Trophoblast cell (in vitro differentiated cells and primary cell): ENCODE measurements around the gene HYAL2.
A peak's percentile ranks its signal among the peaks of the same experiment; 100 is the strongest.

ENCODE experiments used
- DNase-seq, 2 donors: peaks; one replicate each; pipeline ENCODE4 v3.0.0-alpha.2; 2016
- H2AFZ ChIP-seq: 2 replicates; pipeline ENCODE4 v1.6.1; 2013; ENCODE audit warnings: low read length, moderate library complexity, mild to moderate bottlenecking; ENCODE audit not compliant: insufficient read depth, poor library complexity
- H2AK5ac ChIP-seq: 2 replicates; pipeline ENCODE4 v1.6.1; 2013; ENCODE audit warnings: mild to moderate bottlenecking, low read length
- H2BK120ac ChIP-seq: 2 replicates; pipeline ENCODE4 v1.6.1; 2013; ENCODE audit warnings: low read length, mild to moderate bottlenecking, moderate library complexity; ENCODE audit not compliant: insufficient read depth, poor library complexity
- H2BK12ac ChIP-seq: 2 replicates; pipeline ENCODE4 v1.6.1; 2013; ENCODE audit warnings: mild to moderate bottlenecking, low read length, moderate library complexity
- H2BK5ac ChIP-seq: 2 replicates; pipeline ENCODE4 v1.6.1; 2013; ENCODE audit warnings: low read length, low read depth, moderate library complexity, mild to moderate bottlenecking; ENCODE audit not compliant: poor library complexity
- H3K14ac ChIP-seq: 2 replicates; pipeline ENCODE4 v1.6.1; 2013; ENCODE audit warnings: mild to moderate bottlenecking, low read length
- H3K18ac ChIP-seq: 2 replicates; pipeline ENCODE4 v1.6.1; 2013; ENCODE audit warnings: mild to moderate bottlenecking, low read length
- H3K23ac ChIP-seq: 2 replicates; pipeline ENCODE4 v1.6.1; 2013; ENCODE audit warnings: low read length
- H3K27ac ChIP-seq: 2 replicates; pipeline ENCODE4 v1.5.1; 2013; ENCODE audit warnings: low read depth, mild to moderate bottlenecking, inconsistent platforms, low read length, moderate library complexity
- H3K27me3 ChIP-seq: 2 replicates; pipeline ENCODE4 v1.6.1; 2013; ENCODE audit warnings: inconsistent platforms, mild to moderate bottlenecking, low read length, moderate library complexity; ENCODE audit not compliant: insufficient read depth
- H3K36me3 ChIP-seq, 2 experiments: 1 replicate in 1 of 2; 2 replicates in 1 of 2; pipeline ENCODE4 v1.6.1; 2013; ENCODE audit warnings: low read length in 2 of 2, mild to moderate bottlenecking in 2 of 2, moderate library complexity in 1 of 2; ENCODE audit not compliant: insufficient read depth in 2 of 2, control insufficient read depth in 1 of 2
- H3K4ac ChIP-seq: 2 replicates; pipeline ENCODE4 v1.6.1; 2013; ENCODE audit warnings: low read depth, mild to moderate bottlenecking, low read length, moderate library complexity
- H3K4me1 ChIP-seq, 2 experiments: 1 replicate in 1 of 2; 2 replicates in 1 of 2; pipeline ENCODE4 v1.6.1; 2013; ENCODE audit warnings: low read length in 2 of 2, mild to moderate bottlenecking in 2 of 2, moderate library complexity in 1 of 2; ENCODE audit not compliant: insufficient read depth in 2 of 2, control insufficient read depth in 1 of 2
- H3K4me2 ChIP-seq: 2 replicates; pipeline ENCODE4 v1.6.1; 2013; ENCODE audit warnings: inconsistent platforms, mild to moderate bottlenecking, low read length, moderate library complexity
- H3K4me3 ChIP-seq: 2 replicates; pipeline ENCODE4 v1.5.1; 2013; ENCODE audit warnings: mild to moderate bottlenecking, low read depth, low read length, inconsistent platforms
- H3K79me1 ChIP-seq: one replicate; pipeline ENCODE4 v1.6.1; 2013; ENCODE audit warnings: low read length
- H3K79me2 ChIP-seq: 2 replicates; pipeline ENCODE4 v1.6.1; 2013; ENCODE audit warnings: low read length, mild to moderate bottlenecking; ENCODE audit not compliant: control insufficient read depth, insufficient read depth, poor library complexity
- H3K9ac ChIP-seq: 2 replicates; pipeline ENCODE4 v1.6.1; 2013; ENCODE audit warnings: mild to moderate bottlenecking, low read length
- H3K9me3 ChIP-seq: 2 replicates; pipeline ENCODE4 v1.6.1; 2013; ENCODE audit warnings: low read depth, mild to moderate bottlenecking, control low read depth, inconsistent platforms, low read length; ENCODE audit not compliant: insufficient read depth
- H4K12ac ChIP-seq: 2 replicates; pipeline ENCODE4 v1.6.1; 2013; ENCODE audit warnings: low read depth, mild to moderate bottlenecking, low read length, moderate library complexity
- H4K8ac ChIP-seq: 2 replicates; pipeline ENCODE4 v1.6.1; 2013; ENCODE audit warnings: low read depth, mild to moderate bottlenecking, low read length, moderate library complexity
- H4K91ac ChIP-seq: one replicate; pipeline ENCODE4 v1.6.1; 2013; ENCODE audit warnings: low read depth, mild to moderate bottlenecking, low read length, moderate library complexity
- WGBS: extraction: QIAGEN DNeasy Blood & Tissue Kit; methylation state at CpG from one replicate; pipeline ENCODE4 v1.1.7; 2013; ENCODE audit warnings: missing lambda C conversion rate; ENCODE audit not compliant: insufficient read length, insufficient coverage; ENCODE audit errors: extremely low coverage; 5-methylcytosine and 5-hydroxymethylcytosine counted together

Gene HYAL2

GRCh38 chr3:50278123-50278879, 44.2 kb downstream of the HYAL2 start:
- H4K8ac ChIP-seq, result no peak overlapping the region
- H2BK5ac ChIP-seq, result no peak overlapping the region
- DNase-seq, result no peak
- peaks cover 11% of the 10 kb centered on the region for H3K27me3 ChIP-seq
- H4K91ac ChIP-seq, result no peak overlapping the region
- H3K4ac ChIP-seq, result no peak overlapping the region
- H3K18ac ChIP-seq, result no peak overlapping the region
- no peak overlapping the region for H3K27ac ChIP-seq
- no peak overlapping the region for H2BK12ac ChIP-seq
- H3K23ac ChIP-seq, result no peak overlapping the region
- no peaks in the 10 kb centered on the region for H3K36me3 ChIP-seq
- WGBS, result no CpG with 5 or more reads among the region's 4 CpGs
- H3K4me2 ChIP-seq, result no peak overlapping the region
- H2AK5ac ChIP-seq, result no peak overlapping the region
- no peak overlapping the region for H2BK120ac ChIP-seq
- H3K14ac ChIP-seq, result no peak overlapping the region
- no peak overlapping the region for H3K9ac ChIP-seq
- peaks cover under 1% of the 10 kb centered on the region for H3K79me1 ChIP-seq
- no peaks in the 10 kb centered on the region for H3K79me2 ChIP-seq
- H3K9me3 ChIP-seq, result peaks cover 10% of the 10 kb centered on the region
- H3K4me3 ChIP-seq, result no peak overlapping the region
- no peak overlapping the region for H4K12ac ChIP-seq
- H3K4me1 ChIP-seq, result peaks cover 0 to 3% of the 10 kb centered on the region in 2 experiments
- no peak overlapping the region for H2AFZ ChIP-seq

GRCh38 chr3:50276762-50277101, 45.8 kb downstream of the HYAL2 start:
- H3K4me1 ChIP-seq, result peaks cover 6 to 8% of the 10 kb centered on the region in 2 experiments
- H3K27me3 ChIP-seq, result peaks cover 11% of the 10 kb centered on the region
- no peak overlapping the region for H2BK12ac ChIP-seq
- H2AFZ ChIP-seq, result no peak overlapping the region
- H3K9ac ChIP-seq, result no peak overlapping the region
- no peaks in the 10 kb centered on the region for H3K79me2 ChIP-seq
- H3K14ac ChIP-seq, result no peak overlapping the region
- H2BK120ac ChIP-seq, result no peak overlapping the region
- no peak overlapping the region for H2BK5ac ChIP-seq
- peaks cover 10% of the 10 kb centered on the region for H3K9me3 ChIP-seq
- no peak overlapping the region for H3K4me3 ChIP-seq
- peaks cover 4% of the 10 kb centered on the region for H3K79me1 ChIP-seq
- H3K36me3 ChIP-seq, result no peaks in the 10 kb centered on the region
- H3K27ac ChIP-seq, result no peak overlapping the region
- no peak for DNase-seq
- no CpG with 5 or more reads among the region's 17 CpGs for WGBS
- H4K91ac ChIP-seq, result no peak overlapping the region
- H3K18ac ChIP-seq, result no peak overlapping the region
- no peak overlapping the region for H3K4me2 ChIP-seq
- H4K12ac ChIP-seq, result no peak overlapping the region
- H2AK5ac ChIP-seq, result no peak overlapping the region
- H4K8ac ChIP-seq, result no peak overlapping the region
- H3K23ac ChIP-seq, result no peak overlapping the region
- no peak overlapping the region for H3K4ac ChIP-seq

GRCh38 chr3:50275996-50276761, 46.4 kb downstream of the HYAL2 start:
- H4K91ac ChIP-seq, result no peak overlapping the region
- H3K79me1 ChIP-seq, result peaks cover 4% of the 10 kb centered on the region
- H3K79me2 ChIP-seq, result no peaks in the 10 kb centered on the region
- no peak overlapping the region for H2AK5ac ChIP-seq
- no peak overlapping the region for H3K18ac ChIP-seq
- no peak overlapping the region for H3K23ac ChIP-seq
- H3K4me1 ChIP-seq, result peaks cover 12 to 13% of the 10 kb centered on the region in 2 experiments
- H3K14ac ChIP-seq, result no peak overlapping the region
- no peak overlapping the region for H3K4ac ChIP-seq
- H3K27me3 ChIP-seq, result peaks cover 11% of the 10 kb centered on the region
- no peak overlapping the region for H2BK120ac ChIP-seq
- no peak overlapping the region for H3K9ac ChIP-seq
- H2BK5ac ChIP-seq, result no peak overlapping the region
- no peak overlapping the region for H2AFZ ChIP-seq
- no CpG with 5 or more reads among the region's 79 CpGs for WGBS
- no peak overlapping the region for H4K8ac ChIP-seq
- no peak overlapping the region for H4K12ac ChIP-seq
- H3K4me2 ChIP-seq, result no peak overlapping the region
- no peak overlapping the region for H2BK12ac ChIP-seq
- peaks cover 10% of the 10 kb centered on the region for H3K9me3 ChIP-seq
- no peak overlapping the region for H3K4me3 ChIP-seq
- no peak overlapping the region for H3K27ac ChIP-seq
- no peak for DNase-seq
- no peaks in the 10 kb centered on the region for H3K36me3 ChIP-seq

GRCh38 chr3:50275141-50275995, 47.2 kb downstream of the HYAL2 start:
- Histone ChIP-seq H3K36me3 (no peaks in the 10 kb centered on the region), H3K79me2 (no peaks in the 10 kb centered on the region), H3K9ac (no peak overlapping the region), H3K4me3 (no peak overlapping the region), H3K79me1 (peaks cover 4% of the 10 kb centered on the region), H4K91ac (no peak overlapping the region), H3K27me3 (peaks cover 11% of the 10 kb centered on the region), H3K4me1 (peaks cover 17 to 18% of the 10 kb centered on the region in 2 experiments), H2BK5ac (no peak overlapping the region), H2BK12ac (no peak overlapping the region), H3K18ac (no peak overlapping the region), H3K4me2 (peak overlapping the region; percentile 2), H3K23ac (no peak overlapping the region), H2AK5ac (no peak overlapping the region), H2AFZ (no peak overlapping the region), H3K27ac (no peak overlapping the region), H3K4ac (no peak overlapping the region), H4K12ac (no peak overlapping the region), H3K14ac (no peak overlapping the region), H2BK120ac (no peak overlapping the region), H3K9me3 (peaks cover 10% of the 10 kb centered on the region), H4K8ac (no peak overlapping the region)
- no peak for DNase-seq
- no CpG with 5 or more reads among the region's 65 CpGs for WGBS
